ENCODE results near the gene CEP104. TPM values are rescaled to one million over a fixed set of nuclear protein-coding genes. Genes with fewer than 3 reads are reported as not detected.

Gene CEP104
- total RNA-seq, 2 donors from 2014 or later: 43.5 to 45.6 TPM

DNA sequence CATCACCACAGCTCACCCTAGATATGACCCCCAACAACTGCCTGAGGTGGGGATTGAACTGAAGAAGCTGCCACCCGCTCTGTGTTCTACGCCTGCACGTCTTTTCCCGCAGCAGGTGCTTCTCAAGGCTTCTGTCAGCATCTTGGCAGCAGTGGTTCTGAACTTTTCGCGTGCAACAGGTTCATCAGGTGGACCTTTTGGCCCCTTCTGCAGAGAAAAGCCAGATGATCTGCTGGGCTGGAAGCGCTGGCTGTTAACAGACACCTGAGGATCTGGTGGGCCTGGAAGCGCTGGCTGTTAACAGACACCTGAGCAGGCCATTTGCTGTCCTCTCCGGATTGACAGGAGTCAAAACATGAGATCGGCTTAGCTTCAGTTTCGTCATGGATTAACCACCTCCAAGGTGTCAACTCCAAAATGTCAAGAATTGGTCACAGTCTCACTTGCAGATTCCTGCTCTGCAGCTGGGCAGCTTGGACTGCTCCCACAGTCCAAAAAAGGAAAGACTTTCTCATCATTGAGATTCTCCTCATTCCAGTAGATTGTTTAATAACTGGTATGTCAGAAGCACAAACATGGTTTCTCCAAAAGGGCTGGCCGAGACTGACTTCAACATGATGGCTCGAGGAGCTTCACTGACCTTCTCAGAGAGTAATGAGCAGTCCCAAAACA is 38.4 kb upstream of the CEP104 start:
- intact Hi-C loops (cut with DNase I, micrococcal nuclease): no loop called here
- ATAC-seq: no peak
- no peak for DNase-seq

DNA sequence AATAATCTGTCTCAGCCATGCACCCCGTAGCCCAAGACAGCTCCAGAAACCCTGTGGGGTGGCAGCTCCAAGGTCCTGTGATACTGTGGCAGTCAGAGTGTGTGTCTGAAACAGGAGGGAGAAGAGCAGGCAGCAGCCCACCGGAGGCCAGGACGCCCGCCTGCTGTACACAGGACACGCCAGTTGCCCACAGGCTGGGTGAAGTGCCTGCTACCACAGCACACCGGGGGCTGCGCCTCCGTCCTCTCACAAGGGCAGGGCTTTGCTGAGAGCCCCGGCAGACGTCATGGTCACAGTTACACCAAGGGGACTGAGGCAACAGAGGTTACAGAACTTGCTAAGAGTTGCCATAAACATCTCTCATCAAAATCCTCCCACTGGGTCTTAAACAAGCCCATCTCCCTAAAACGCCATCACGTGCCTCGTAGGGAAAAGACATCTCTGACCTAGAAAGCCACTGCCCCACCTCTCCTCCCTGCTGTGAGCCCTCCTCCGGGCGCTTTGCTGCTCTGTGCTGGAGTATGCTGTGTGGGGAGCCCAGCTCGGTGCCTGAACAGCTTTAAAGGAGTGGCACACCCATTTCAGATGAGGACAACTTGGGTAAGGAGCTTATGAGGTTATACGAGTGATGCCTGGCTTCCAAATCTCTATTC is 37.7 kb upstream of the CEP104 start:
- intact Hi-C loops (cut with DNase I, micrococcal nuclease): no loop called here
- ATAC-seq: no peak
- no peak for DNase-seq

DNA sequence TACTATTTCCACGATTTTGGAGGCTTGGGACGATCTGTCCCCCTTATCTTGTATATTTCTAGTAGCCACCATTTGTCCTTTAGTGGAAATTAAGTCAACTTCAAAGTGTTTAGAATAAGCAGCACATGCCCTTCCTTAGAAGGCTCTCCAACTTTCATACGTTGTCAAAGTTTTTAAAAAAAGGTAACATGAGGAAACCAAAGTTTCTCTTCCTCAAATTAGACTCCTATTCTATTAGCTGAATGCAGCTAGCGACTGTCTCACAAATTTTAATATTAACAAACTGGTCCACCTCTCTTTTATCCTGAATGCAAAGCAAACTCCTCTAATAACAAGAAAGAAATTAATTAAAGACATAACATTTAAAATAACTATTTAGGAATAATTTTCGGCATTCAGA is 36.2 kb upstream of the CEP104 start:
- ATAC-seq (no peak), DNase-seq (no peak)
- intact Hi-C loops (cut with DNase I, micrococcal nuclease): no loop called here

DNA sequence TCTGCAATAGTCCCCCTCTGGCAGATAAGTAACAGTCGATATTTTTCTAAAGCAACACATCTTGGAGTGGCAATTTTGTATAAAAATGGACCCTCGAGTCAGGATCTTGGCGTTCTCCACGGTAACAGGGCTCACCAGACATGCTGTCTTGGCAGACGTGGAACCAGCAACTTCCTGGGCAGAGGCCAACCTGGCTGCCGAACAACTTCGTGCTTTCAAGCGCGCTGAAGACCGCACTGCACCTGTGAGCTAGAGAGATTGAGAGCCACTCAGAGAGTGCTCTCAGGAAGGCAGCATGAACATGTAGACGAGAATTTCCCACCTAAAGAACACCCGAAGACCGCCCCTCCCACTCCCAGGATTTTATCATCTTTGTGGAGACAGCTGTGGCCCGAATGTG is 35.7 kb upstream of the CEP104 start:
- DNase-seq (peak in 1 of 2 donors; percentile 14), ATAC-seq (no peak)
- intact Hi-C loops (cut with DNase I, micrococcal nuclease): no loop called here

DNA sequence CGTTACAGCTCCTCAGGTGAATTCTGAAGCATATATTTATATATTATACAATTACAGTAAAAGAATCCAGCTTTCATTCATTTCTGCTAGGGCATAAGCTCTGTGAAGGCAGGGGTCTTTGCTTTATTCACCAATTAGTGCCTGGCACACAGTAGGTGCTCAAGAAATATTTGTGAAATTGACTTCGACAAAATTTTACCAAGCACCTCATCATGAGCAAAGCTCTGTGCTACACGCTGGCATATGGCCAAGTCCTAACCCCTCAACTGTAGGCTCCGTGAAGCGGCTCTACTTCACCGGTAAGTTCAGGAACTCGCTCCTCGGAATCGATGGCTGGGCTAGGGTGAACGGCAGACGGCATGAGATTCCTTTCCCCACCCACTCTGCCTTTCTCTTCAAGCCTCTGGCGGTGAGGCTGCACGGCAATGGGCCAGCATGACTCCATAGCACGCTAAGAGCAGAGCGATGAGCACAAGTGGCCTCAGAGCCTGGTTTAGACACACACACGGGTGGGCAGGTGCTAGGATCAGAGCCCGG is 34.4 kb upstream of the CEP104 start:
- intact Hi-C loops (cut with DNase I, micrococcal nuclease): no loop called here
- DNase-seq (peak in 1 of 2 donors; percentile 6), ATAC-seq (no peak)

DNA sequence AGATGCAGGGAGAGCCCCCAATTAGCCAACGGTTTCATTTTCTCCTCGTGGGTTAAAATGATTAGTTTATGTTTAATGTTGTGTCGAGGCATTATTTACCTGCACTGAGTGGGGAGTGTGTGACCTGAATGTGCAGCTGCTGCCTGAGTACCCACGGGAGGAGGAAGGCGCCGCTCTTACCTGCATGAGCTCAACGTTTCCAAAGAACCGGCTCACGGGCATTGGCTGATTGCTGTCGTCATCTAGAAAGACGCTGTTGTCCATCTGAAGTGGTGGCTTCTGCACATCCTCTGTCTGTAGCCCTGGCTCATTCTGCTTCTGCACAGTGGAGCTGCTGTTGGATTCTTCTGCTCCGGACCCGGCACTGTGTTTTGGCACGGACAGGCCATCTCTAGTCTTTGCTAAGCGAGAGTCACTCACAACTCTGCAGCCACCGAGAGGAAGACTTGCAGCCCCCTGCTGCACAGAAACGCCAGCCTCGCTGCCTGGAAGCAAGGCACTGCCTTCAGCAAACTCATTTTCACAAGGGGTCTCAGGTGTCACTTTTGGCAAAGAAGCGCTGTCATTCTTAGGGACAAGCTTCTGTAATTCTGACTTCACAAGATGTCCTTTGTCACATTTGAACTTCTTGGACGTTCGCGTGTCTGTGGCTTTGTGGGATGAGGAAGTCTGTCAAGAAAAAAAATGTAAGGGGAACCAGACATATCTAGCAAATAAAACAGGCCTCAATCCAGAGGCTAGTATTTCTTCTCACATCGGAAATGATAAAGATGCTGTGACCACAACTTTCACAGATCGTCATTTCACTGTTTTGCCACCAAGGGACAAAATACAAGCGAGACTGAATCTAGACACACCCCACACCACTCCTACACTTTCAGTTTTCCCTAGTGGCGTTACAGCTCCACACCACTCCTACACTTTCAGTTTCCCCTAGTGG is 33.6 kb upstream of the CEP104 start:
- intact Hi-C loops (cut with DNase I, micrococcal nuclease): no loop called here
- peak; percentile 42 for ATAC-seq
- peak in 1 of 2 donors; percentile 5 for DNase-seq

DNA sequence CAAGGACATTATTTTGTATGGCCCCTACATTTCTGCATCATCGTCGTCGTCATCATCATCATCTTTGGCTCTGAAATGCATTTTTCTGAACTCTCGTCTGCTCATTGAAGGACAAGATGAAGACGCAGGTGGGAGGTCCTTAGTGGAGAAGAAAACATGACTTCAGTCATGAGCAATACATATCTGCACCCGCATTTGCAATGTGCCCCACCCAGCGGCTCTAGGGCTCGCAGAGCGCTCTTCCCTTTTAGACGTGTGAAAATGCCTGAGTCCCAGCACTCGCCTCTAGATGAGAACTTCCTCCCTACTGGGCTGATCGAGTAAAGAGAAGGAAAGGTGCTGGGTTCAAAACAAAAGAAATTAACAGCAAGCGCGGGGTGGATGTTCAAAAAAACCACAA is 32.9 kb upstream of the CEP104 start:
- ATAC-seq: no peak
- DNase-seq: peak in 1 of 2 donors; percentile 6
- intact Hi-C loops (cut with DNase I, micrococcal nuclease): no loop called here

DNA sequence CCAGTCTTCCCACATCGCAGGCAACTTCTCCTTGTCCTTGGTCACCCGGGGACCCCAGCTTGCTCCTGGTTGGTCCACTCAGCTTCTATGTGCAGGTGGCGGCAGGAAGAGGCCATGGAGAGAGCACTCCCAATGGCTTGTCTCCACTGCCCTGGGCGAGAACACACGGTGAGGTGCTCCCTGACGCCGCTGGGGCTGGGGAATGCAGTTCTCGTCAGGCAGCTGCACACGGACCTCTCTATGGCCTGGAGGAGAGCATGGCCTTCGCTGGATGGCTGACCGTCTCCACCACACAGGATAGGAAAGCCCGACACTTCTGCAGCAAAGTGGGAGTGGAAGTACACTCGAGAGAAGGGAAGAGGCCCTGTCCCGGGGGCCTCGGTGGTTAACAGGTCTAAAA is 31.3 kb upstream of the CEP104 start:
- no peak for DNase-seq
- intact Hi-C loops (cut with DNase I, micrococcal nuclease): no loop called here
- ATAC-seq: no peak

DNA sequence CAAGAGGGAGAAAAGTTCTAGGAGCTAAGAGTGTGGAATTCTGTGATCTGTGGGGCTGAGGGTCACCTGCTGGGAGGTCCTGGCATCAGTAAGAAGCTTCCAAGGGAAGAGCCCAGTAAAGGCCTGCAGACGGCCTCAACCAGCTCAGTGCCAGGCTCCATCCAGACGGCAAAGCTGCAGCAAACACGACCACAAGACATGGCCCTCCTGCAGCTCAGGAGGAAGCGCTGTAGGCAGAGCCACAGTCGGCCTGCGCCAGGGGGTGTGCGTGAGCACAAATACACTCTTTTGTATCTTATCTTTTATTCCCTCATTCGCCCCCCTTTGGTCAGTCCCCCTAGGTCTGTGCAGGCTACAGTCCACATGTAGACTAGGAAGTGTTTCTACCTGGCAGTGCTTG is 29.7 kb upstream of the CEP104 start:
- ATAC-seq (no peak), DNase-seq (no peak)
- intact Hi-C loops (cut with DNase I, micrococcal nuclease): no loop called here

DNA sequence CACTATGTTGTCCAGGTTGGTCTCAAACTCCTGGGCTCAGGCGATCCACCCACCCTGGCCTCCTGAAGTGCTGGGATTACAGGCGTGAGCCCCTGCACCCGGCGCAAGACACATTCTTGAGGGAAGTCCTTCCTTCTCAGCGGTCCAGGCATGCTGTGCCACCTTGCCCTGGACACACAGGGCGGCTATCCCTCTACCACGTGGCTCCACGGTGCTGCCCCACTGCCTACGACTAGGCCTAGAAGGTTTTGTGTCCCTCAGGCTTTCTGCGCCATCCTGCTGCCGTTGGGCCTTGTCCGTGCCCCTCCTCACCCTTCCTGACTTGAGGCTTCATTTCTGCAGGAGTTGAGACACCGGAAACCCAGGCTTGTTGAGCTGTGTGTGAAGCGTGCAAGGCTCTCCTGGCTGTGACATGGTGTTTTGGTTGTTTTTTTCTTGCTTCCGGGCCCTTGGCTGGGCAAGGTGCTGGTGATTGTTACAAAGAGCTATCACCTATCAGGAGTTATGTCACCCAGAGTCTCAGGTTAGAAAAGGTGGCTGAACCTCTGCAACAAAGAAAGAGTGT is 29.2 kb upstream of the CEP104 start:
- intact Hi-C loops (cut with DNase I, micrococcal nuclease): no loop called here
- DNase-seq (no peak), ATAC-seq (no peak)

DNA sequence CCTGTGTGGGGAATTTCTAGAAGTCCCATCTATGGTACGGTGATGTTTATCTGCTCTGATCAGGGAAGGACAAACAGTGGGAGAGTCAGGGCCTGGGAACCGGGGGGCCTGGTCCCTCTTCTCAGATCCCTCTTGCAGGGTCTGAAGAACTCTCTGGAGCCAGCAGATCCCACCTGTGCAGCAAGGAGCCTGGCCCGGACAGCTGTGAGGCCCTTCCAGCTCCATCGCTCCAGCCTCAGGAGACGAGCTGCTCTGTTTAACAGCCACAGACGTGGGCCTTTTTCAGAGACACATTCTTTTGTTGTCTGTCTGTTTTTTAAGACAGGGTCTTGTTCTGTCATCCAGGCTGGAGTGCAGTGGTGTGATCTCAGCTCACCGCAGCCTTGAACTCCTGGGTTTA is 28.6 kb upstream of the CEP104 start:
- intact Hi-C loops (cut with DNase I, micrococcal nuclease): no loop called here
- ATAC-seq (no peak), DNase-seq (no peak)

DNA sequence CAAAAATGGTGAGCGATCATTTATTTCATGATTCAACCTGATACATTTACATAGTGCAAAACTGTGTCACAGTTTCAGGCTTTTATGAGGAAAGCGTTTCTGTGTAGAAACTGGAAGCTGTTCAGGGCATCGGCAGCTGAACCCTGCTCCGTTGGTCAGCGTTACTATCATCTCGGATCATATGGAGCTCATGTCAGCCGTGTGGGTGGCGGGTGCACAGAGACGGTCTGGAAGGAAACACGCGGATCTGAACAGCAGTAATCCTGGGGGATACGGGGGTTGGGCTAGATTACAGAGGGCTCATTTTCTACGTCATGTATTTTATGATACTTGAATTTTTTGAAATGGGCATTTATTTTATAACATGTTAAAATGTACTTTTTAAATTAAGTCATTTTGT is 28.0 kb upstream of the CEP104 start:
- ATAC-seq (no peak), DNase-seq (no peak)
- intact Hi-C loops (cut with DNase I, micrococcal nuclease): no loop called here

DNA sequence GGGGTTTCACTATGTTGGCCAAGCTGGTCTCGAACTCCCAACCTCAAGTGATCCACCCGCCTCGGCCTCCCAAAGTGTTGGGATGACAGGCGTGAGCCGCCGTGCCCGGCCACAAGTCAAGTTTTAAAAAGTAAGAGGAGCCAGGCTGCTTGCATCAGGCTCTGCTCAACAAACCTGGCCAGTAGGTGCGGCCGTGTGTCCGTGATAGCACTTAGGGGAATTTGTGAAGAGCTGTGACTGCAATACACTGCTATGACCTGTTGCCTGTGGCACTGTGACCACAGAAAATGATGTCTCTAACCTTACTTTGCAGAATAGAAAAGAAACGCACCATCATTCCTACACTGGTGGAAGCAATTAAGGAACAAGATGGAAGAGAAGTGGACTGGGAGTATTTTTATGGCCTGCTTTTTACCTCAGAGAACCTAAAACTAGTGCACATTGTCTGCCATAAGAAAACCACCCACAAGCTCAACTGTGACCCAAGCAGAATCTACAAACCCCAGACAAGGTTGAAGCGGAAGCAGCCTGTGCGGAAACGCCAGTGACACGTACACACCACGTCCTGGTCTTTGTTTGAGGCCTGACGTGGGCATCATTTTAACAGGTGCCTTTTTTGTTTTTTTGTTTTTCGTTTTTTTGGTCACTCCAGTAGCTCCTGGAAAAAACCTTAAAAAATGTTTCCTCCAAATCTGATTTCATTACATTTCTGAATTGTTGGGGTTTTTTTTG is 26.3 kb upstream of the CEP104 start:
- intact Hi-C loops (cut with DNase I, micrococcal nuclease): no loop called here
- DNase-seq: no peak
- ATAC-seq: no peak

DNA sequence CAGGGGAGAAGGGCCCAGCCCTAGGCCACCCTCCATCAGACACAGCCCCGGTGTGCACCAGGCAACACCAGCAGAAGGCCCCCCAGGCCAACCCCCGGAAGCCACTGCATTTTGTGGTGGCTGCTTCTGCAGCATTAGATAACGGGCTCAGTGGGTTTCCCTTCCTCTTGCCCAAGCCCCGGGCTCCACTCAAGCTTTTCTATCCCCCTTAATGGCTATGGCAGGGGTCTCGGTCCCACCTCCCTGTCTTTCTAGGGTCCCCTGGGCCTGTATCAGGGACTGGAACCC is 24.1 kb upstream of the CEP104 start:
- intact Hi-C loops (cut with DNase I, micrococcal nuclease): no loop called here
- DNase-seq: no peak

DNA sequence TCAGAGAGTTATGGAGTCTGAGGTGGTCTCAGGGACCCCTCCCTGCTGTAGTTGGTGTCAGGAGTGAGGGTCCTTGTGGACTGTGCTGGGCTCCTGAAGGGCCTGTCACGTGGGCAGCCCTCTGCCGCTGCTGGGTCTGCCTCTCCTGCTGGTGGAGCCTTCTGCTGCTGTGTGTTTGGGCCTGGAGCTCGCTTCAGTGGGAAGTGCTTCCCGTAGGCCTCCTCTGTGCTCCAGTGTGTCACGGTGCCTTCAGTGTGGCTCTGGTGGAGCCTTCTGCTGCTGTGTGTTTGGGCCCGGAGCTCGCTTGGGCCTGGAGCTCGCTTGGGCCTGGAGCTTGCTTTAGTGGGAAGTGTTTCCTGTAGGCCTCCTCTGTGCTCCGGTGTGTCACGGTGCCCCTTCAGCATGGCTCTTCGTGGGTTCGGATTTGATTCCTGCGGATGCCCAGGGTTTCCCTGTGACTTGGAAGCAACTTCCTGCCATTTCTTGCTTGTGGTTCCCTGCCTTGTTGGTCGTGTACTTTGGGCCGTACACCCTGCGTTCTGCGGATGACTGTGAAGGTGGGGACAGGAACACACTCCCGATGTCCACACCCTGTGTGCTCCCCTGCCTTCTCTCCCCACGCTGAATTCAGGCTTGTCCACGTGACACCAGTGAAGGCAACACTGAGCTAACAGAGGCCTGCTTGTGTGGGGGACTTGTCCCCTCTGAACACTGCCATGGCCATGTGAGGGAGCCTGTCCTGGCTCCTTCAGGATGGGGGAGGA is 23.6 kb upstream of the CEP104 start:
- no peak for DNase-seq
- ATAC-seq: no peak
- intact Hi-C loops (cut with DNase I, micrococcal nuclease): no loop called here

More for the DNA sequence above, 24.1 kb upstream of the CEP104 start:
- no peak for ATAC-seq

DNA sequence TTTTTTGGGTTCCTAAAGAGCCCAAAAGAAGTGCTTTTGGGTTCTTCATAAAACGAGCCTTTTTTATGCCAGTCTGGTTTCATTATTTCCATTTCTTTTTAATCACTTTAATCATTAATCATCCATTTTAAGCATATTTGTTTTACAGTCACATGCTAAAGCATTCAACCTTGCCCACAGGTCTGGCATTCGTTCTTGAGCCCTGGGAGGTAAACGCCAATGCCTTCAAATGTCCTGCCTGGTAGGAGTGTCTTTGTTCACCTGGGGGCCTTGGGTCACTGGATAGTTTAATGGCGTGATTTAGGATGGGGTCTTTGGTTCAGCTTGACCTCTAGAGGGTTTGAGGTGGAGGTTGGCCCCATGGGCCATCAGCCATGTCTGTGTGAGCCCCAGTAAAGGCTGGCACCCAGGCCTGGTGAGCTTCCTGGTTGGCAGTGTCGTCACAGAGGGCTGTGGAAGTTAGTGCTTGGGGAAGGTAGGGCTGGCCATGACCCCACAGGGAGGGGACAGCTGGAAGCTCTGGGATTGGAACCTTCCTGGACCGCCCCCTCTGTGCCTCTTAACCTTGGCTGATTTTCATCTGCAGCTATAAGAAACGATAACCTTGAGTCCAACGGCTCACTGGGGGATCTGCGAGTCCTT is 22.9 kb upstream of the CEP104 start:
- intact Hi-C loops (cut with DNase I, micrococcal nuclease): no loop called here
- DNase-seq (no peak), ATAC-seq (no peak)

DNA sequence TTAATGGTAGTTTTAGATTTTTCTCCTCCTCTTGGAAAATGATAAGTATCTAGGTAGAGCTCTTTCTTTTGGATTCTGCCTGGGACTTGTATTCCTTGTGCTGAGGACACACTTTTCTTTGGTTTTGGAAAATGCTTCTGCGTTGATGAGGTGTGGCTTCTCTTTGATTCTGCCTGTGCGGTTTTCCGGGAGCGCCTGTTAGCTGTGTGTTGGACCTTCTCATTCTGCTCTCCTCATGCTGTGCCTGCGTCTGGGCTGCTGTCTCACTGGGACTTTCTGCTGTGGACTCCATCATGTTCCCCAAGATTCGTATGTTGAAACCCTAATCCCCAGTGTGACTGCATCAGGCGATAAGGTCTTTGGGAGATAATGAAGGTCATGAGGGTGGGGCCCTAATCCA is 22.1 kb upstream of the CEP104 start:
- no peak for DNase-seq
- ATAC-seq: no peak
- intact Hi-C loops (cut with DNase I, micrococcal nuclease): no loop called here

DNA sequence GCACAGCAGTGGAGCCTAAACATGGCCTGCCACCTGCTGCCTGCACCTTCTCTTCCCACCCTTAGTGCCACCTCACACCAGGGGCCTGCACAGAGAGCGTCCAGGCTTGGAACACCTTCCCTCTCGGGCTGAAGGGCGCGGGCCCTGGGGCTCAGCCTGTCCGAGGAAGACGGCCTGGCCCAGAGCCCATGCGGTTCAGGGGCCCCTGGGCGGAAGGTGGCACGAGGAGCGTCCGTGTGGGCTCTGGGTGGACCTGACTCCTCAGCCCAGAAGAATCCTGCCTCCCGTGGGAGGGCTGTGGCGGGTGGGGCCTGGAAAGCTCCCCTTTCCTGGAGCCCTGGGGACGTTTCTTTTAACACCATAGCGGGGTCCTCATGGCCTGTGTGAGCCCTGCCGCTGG is 19.7 kb upstream of the CEP104 start:
- DNase-seq (no peak), ATAC-seq (no peak)
- intact Hi-C loops (cut with DNase I, micrococcal nuclease): no loop called here
